Mesenteric fat pad (tissue), 1 donor: ENCODE data around the gene PTGS1. TPM values are rescaled to one million over a fixed set of nuclear protein-coding genes. Genes with fewer than 3 reads are reported as not detected.
"Not testable (repeated sequence)": the region's sequence is repeated elsewhere in the genome, so short reads cannot be mapped to it uniquely, and the experiment has no call there.

ENCODE experiments used
- DNase-seq: peaks from one replicate; pipeline ENCODE4 v3.0.0-alpha.2; 2020; ENCODE audit warnings: low spot score
- total RNA-seq: library from RNA; stranded (reverse); fragmentation: NEBNext Ultra II Directional; extraction: Animal tissue kit (Norgen Biotek cat#: 25700); gene quantifications from one replicate; pipeline ENCODE4 v1.2.1, GENCODE V29; 2021
- donor health status: DM: yes; HTN: yes; CAD: no.

The PTGS1 gene
- total RNA-seq, 1 donor from 2014 or later, result 16.5 TPM

DNA sequence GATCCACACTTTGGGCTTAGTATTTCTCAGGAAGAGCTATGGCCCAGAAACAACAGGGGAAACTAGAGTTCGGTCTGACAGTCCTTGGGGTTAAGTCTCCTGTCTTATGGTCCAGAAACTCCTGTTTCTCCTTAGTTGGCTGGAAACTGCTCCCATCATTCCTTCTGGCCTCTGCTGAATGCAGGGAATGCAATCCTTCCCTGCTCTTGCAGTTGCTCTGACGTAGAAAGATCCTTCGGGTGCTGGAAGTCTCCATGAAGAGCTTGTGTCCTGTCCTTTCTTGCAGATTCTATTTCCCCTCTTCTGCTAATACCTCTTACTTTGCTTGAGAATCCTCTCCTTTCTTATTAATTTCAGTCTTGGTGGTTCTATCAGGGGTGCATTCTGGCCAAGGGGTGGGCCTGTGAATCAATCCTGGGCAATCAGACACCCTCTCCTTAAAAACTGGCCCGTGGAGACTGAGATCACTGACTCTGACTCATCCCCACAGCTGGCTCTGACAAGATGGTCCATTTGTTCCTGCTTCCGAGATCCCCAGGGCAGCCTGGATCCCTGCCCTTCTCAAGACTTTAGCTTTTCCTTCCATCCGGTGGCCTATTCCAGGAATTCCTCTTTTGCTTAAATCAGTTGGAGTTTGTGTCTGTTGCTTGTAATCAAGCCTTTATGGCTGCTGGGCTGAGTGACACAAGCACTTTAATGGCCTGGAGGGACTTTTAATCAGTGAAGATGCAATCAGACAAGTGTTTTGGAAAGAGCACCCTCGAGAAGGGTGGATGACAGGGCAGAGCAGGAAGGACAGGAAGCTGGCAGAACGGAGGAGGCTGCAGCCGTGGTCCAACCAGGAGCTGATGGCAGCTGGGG is 23.7 kb downstream of the PTGS1 start:
- peak; percentile 86 for DNase-seq

DNA sequence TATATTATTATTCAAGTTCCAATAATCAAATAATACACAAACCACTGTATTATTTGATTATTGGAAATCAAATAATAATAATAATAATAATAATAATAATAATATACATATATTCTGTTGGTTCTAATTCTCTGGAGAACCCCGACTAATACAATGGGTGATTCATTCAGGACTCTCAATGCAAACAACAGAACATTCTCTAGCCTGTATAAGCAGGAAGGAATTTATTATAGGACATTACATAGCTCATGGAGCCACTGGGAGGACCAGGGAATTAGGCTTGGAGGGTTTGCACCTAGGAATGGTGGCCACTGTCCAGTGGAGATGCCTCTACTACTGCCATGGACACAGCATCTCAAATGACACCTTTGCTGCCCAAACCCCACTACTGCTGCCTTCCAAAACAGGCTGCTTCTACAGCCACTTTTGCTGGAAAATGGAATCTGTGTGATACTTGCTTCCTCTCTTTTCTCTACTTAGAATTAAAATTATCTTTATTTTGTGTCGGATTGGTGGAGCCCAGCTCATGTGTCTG is 25.9 kb downstream of the PTGS1 start:
- DNase-seq, result no peak

DNA sequence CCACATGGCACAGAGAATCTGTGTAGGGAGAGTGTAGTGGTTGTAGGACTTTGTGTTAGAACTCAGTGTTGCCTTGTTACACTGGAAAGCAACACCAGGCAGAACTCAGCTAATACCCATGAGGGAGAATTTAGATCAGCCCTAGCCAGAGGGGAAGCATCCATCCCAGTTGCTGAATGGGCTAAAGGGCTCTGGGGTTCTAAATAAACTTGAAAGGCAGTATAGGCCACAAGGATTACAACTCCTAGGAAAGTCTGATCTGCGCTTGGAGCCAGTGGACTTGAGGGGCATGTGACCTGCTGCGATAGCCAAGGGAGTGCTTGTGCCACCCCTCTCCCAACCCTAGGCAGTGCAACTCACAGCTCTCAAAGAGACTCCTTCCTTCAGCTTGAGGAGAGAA is 26.9 kb downstream of the PTGS1 start:
- no peak for DNase-seq

DNA sequence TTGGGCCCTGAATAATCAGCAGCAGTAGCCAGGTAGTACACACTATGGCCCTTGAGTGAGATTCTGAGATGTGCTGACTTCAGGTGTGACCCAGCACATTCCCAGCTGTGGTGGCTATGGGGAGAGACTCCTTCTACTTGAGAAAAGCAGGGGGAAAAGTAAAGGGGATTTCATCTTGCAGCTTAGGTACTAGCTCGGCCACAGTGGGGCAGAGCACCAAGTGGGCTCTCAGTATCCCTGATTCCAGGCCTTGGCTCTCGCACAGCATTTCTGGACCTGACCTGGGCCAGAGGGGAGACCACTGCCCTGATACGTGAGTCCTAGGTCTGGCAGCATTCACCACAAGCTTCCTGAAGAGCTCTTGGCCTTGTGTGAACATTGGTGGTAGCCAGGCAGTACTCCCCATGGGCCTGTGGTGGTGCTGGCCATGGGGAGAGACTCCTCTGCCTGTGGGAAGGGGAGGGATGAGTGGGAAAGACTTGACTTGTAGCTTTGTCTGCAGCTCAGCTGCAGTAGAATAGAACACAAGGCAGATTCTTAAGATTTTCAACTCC is 27.6 kb downstream of the PTGS1 start:
- no peak for DNase-seq

DNA sequence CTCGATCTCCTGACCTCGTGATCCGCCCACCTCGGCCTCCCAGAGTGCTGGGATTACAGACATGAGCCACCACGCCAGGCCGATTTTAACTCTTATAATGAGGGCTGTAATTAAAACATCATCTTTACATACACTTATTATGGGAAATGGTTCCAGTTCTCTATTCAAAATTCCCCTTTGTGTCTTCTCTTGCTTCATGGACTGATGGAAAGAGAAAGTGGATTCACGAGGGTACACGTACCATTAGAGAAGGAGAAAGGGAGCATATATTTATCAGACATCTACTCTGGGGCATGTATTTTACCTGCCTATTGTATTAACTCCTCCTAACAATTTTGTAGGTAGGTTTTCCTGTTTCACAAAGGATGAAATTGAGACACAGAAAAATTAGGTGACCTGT is 31.1 kb downstream of the PTGS1 start:
- DNase-seq, result no peak

DNA sequence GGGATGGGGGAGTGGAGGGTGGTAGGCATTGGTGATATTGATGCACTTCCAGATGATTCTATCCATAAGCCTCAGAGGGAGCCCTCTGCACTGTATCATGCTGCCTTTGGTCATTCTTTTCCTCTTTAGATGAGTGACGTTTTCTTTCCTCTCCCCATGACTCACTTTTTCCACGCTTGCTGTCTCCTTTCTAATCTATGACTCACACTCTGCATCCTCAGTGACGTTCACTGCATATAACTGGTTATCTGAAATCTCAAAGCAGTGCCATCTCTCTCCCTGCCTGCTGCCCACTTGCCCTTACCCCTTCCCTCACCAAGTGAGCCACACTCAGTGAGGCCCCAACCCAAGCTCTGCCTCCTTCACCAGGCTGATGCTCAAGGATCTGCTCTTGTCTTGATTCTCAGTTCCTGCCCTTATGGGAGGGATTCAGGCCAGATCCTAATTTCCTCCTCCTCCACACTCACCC is 31.6 kb downstream of the PTGS1 start:
- no peak for DNase-seq

DNA sequence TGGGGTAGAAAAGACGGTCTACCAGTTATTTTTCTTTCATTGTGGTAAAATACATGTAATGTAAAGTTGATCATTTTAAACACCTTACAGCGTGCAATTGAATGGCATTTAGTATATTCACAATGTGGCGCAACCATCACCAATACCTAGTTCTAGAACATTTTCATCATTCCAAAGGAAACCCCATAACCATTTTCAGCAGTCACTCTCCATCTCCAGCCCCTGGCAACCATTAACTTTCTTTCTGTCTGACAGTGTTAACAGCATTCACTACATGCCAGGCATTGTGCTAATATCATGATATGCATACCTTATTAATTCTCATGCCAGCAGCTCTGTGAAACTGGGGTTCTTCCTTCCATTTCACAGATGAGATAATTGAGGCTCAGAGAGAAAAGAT is 32.0 kb downstream of the PTGS1 start:
- no peak for DNase-seq

DNA sequence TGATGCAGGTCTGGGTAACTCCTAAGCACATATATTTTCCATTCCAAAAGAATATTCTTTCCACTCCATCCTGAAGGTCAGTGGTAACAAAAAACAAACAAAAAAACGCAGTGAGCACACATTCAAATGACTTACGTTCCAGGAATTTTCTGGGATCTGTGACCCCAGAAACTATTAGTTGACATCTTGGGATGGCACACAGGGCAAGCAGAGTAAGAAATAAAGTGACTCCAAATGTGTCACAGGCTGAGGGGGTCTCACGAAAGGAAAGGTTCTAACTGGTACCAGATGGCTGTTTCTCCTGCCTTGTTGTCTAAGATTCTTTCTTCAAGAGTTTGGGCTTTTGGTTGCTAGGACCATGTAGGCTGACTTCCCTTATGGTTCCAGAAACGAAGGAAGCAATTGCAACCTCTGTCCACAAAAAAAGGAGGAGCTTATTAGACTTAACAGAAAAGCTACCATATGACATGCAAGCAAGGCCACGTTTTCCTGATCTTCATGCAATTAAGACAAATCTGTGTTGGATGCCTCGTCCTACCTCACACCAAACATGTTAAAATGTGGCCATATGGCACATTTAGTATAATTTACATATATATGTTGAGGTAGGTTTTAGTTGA is 32.7 kb downstream of the PTGS1 start:
- no peak for DNase-seq

DNA sequence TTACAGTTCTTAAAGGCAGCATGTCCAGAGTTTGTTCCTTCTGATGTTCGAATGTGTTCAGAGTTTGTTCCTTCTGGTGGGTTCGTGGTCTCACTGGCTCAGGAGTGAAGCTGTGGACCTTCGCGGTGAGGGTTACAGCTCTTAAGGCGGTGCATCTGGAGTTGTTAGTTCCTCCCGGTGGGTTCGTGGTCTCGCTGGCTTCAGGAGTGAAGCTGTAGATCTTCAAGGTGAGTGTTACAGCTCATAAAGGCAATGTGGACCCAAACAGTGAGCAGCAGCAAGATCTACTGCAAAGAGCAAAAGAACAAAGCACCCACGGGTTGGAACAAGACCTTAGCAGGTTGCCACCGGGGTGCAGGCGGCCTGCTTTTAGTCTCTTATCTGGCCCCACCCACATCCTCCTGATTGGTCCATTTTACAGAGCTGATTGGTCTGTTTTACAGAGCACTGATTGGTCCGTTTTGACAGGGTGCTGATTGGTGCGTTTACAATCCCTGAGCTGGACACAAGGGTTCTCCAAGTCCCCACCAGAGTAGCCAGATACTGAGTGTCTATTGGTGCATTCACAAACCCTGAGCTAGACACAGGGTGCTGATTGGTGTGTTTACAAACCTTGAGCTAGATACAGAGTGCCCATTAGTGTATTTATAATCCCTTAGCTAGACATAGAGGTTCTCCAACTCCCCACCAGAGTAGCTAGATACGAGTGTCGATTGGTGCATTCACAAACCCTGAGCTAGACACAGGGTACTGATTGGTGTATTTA is 34.7 kb downstream of the PTGS1 start:
- DNase-seq, result not testable (repeated sequence)

DNA sequence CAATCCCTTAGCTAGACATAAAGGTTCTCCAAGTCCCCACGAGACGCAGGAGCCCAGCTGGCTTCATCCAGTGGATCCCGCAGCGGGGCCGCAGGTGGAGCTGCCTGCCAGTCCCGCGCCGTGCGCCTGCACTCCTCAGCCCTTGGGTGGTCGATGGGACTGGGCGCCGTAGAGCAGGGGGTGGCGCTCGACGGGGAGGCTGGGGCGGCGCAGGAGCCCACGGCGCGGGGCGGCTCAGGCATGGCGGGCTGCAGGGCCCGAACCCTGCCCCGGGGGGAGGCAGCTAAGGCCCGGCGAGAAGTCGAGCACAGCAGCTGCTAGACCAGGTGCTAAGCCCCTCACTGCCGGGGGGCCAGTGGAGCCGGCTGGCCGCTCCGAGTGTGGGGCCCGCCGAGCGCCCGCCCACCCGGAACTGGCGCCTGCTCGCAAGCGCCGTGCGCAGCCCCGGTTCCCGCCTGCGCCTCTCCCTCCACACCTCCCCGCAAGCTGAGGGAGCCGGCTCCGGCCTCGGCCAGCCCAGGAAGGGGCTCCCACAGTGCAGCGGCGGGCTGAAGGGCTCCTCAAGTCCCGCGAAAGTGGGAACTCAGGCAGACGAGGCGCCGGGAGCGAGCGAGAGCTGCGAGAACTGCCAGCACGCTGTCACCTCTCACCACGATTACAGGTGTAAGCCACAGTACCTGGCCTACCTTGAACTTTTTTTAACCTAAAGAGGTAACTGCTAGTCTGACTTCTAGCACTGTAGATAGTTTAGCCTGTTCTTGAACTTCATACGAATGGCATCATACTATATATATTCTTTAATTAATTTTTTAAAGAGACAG is 35.5 kb downstream of the PTGS1 start:
- DNase-seq, result no peak

DNA sequence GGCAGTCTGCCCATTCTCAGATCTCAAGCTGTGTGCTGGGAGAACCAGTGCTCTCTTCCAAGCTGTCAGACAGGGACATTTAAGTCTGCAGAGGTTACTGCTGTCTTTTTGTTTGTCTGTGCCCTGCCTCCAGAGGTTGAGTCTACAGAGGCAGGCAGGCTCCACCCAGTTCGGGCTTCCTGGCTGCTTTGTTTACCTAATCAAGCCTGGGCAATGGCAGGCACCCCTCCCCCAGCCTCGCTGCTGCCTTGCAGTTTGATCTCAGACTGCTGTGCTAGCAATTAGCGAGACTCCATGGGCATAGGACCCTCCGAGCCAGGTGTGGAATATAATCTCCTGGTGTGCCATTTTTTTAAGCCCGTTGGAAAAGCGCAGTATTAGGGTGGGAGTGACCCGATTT is 43.3 kb downstream of the PTGS1 start:
- DNase-seq, result not testable (repeated sequence)

DNA sequence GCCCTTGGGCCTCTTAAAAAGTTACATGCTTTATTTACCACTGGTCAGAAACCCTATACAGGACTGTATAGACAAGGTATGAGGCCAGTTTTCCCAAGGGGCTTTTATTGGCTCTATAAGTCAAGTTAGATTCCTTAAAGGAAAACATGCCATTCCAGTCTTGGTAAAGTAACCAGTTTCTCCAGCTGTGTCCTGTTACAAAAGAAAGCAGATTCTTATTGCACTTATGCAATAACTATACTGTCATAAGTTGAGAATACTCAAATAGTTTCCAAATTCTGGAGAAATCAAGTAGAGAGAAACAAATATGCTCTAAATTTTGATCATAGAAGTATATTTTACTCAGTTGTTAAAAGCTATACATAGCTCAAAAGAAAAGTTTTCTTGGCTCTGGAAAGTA is 47.2 kb downstream of the PTGS1 start:
- DNase-seq, result no peak

DNA sequence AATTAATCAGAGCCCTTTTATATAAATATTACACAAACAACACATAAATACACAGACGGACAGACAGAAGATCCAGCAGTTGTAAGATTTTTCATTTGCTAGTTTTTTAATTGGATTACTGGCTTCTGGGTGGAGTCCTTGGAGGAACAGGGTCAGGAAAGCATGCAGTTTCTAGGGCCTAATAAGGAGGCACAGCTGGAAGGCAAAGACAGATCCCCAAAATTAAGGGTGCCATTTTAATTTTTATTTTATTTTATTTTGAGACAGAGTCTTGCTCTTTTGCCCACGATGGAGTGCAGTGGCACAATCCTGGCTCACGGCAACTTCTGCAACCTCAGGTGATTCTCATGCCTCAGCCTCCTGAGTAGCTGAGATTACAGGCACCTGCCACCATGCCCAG is 49.5 kb downstream of the PTGS1 start:
- no peak for DNase-seq

DNA sequence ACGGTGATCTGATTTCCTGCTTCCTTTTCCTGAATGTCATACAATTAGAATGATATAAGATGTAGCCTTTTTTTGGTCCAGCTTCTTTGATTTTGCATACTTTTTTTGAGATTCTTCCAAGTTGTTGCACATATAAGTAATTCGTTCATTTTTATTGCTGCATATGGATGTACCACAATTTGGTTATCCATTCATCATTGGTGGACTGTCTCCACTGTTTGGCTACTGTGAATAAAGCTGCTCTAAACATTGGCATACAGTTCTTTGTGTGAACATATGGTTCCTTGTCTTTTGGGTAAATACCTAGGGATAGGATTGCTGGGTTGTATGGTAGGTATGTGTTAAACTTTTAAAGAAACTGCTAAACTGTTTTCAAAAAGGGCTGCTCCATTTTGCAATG is 54.3 kb downstream of the PTGS1 start:
- no peak for DNase-seq

DNA sequence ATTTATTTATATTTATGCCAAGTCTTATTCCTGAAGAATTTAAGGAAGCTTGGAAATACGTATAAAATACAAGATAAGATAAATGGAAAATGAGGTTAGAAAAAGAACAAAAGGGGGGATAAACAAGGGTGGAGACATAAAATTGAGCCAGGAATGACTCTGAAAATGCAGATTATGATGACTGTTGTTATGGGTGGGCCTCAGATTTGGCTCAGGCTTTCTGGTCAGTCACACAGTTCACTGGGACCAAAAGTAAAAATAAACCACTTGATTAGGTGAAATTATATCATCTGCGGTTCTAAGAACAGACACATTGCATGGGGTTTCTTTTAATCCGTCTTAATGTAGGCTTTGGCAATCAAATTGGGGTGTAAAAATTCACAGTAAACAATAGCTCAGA is 55.9 kb downstream of the PTGS1 start:
- DNase-seq, result no peak

DNA sequence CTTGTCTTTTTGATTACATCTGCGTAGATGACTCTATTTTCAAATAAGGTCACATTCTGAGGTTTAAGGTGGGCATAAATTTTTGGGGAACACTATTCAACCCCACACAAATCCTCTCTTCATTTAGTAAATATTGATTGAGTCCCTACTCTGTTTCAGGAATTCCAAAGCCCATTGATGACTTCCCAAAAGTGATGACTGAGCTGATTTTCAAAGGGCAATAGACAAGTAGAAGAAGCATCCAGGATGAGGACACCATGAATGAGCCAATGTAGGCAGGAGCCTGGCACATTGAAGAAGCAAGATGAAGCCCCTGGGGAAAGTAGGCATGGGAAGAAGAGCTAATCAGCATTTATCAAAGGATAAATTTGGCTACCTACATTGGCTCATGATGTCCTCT is 71.7 kb downstream of the PTGS1 start:
- no peak for DNase-seq

DNA sequence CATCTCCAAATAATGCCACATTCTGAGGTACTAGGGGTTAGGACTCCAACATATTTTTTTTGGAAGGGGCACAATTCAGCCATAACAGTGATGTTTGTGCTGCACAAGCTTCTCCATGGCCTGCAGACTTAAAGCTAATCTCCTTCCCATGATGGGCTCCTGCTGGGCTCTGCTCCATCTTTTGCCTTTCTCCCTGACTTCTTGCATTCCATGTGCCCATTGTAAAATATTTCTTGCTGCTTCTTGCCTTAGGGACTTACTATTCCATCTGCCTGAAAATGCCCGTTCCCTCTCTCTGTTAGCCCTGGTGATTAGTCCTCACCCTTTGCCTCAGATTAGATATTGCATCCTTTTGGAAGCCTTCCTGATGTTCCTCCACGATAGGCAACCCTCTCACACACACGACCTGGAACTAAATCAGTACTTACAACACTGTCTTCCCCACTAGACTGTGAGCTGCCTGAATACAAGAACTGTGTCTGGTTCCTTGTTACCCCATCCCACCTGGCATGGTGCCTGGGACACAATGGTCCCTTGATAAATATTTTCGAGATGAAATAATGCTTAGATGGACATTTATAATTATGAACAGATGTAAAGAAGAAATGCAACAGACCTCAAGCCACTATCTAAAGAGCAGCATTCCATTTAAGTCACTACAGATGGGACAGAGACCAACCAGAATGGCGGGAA is 73.4 kb downstream of the PTGS1 start:
- no peak for DNase-seq
